Measurements from ENCODE around the gene PRPH2.
A peak's percentile ranks its signal among the peaks of the same experiment; 100 is the strongest.
"Not testable (repeated sequence)": the region's sequence is repeated elsewhere in the genome, so short reads cannot be mapped to it uniquely, and the experiment has no call there.

The PRPH2 gene

DNA sequence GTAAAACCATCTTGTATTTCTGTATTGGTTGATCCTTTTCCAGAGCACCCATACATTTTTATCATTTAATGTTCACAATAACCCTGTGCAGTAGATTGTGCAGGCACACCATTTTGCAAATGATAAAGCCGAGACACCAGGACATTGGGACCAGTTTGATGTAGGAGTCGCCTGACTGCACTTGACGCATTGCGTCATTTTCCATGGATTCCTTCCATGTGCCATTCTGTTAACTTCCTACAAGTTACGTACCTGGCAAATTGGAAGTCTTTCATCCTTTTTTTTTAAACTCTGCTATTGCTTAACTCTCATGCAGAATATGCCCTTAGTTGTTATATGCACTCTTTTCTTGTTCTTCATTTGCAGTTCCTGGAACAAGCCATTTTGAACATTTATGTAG is 43.0 kb downstream of the PRPH2 start:
- peaks cover 53% of the 10 kb centered on the region for H3K36me3 ChIP-seq (replicated peaks)
- H3K4me3 ChIP-seq = no peak overlapping the region
- in situ Hi-C loops (cut with MboI; ENCODE audit: low sequenced_read_pairs) = no loop called here

DNA sequence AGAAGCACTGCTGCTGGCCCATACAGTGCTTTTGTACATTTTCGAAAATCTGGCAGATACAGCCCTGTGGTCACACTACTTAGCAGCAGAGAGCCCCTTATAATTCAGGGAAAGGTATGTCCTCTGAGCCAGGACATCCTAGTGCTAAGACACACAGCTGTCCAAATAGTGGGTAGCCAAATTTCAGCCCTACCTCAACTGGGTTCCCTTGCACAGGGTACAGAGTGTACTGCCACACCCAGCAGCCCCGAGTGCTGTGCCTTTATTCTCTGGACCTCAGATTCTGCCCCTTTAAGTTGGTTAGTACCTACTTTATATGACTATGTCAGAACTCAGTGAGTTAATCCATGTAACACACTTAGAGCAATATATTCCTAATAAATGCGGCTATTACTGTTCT is 47.6 kb downstream of the PRPH2 start:
- Histone ChIP-seq H3K36me3 (replicated peaks) (peaks cover 50% of the 10 kb centered on the region), H3K9me3 (no peaks in the 10 kb centered on the region), H3K4me3 (no peak overlapping the region), H3K27me3 (ENCODE audit: low read depth) (no peaks in the 10 kb centered on the region), H3K4me1 (no peaks in the 10 kb centered on the region)
- in situ Hi-C loops (cut with MboI; ENCODE audit: low sequenced_read_pairs) = loop anchor here (5.0 kb wide), 1 partner anchor 43 kb away; no protein-coding TSS in a partner anchor
- no peak for DNase-seq (ENCODE audit: low spot score in 2 of 2)

More for the DNA sequence above, 43.0 kb downstream of the PRPH2 start:
- Histone ChIP-seq H3K4me1 (no peaks in the 10 kb centered on the region), H3K27me3 (ENCODE audit: low read depth) (no peaks in the 10 kb centered on the region), H3K9me3 (no peaks in the 10 kb centered on the region)
- DNase-seq (ENCODE audit: low spot score in 2 of 2) = no peak

DNA sequence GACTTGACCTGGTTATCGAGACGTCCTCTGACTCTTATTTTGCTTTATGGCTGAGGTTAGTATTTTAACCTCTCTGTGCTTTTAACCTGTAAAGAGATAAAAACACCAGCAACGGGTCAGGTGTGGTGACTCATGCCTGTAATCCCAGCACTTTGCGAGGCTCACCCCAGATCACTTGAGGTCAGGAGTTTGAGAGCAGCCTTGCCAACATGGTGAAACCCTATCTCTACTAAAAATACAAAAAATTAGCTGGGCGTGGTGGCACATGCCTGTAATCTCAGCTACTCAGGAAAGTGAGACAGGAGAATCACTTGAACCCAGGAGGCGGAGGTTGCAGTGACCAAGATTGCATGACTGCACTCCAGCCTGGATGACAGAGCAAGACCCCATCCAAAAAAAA is 48.0 kb downstream of the PRPH2 start:
- in situ Hi-C loops (cut with MboI; ENCODE audit: low sequenced_read_pairs) = loop anchor here (5.0 kb wide), 1 partner anchor 43 kb away; no protein-coding TSS in a partner anchor
- not testable (repeated sequence) for H3K4me3 ChIP-seq; DNase-seq (ENCODE audit: low spot score in 2 of 2); H3K27me3 ChIP-seq (ENCODE audit: low read depth); H3K4me1 ChIP-seq; H3K9me3 ChIP-seq
- peaks cover 47% of the 10 kb centered on the region for H3K36me3 ChIP-seq (replicated peaks)

DNA sequence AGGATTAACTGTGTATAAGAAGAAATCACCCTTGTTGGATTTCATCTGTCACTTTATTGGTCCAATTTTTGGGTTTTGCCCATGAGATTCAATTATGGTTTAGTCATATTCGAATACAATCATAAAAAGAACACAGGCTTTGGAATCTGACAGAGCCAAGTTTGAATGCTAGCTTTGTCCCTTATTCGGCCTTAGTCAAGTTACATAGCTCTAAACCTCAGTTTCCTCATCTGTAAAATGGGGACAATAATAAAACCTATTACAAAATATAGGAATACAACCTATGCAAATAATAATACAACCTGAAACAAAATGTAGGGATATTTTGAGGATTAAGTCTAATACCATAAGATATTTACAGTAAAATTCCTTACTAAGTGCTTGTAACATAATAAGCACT is 57.7 kb downstream of the PRPH2 start:
- Histone ChIP-seq H3K27me3 (ENCODE audit: low read depth) (no peaks in the 10 kb centered on the region), H3K4me1 (no peaks in the 10 kb centered on the region), H3K9me3 (no peaks in the 10 kb centered on the region), H3K36me3 (replicated peaks) (peaks cover 39% of the 10 kb centered on the region), H3K4me3 (no peak overlapping the region)
- in situ Hi-C loops (cut with MboI; ENCODE audit: low sequenced_read_pairs) = loop anchor here (5.0 kb wide), 1 partner anchor 213 kb away; the partner anchor contains the start of gene RPL7L1
- no peak for DNase-seq (ENCODE audit: low spot score in 2 of 2)

DNA sequence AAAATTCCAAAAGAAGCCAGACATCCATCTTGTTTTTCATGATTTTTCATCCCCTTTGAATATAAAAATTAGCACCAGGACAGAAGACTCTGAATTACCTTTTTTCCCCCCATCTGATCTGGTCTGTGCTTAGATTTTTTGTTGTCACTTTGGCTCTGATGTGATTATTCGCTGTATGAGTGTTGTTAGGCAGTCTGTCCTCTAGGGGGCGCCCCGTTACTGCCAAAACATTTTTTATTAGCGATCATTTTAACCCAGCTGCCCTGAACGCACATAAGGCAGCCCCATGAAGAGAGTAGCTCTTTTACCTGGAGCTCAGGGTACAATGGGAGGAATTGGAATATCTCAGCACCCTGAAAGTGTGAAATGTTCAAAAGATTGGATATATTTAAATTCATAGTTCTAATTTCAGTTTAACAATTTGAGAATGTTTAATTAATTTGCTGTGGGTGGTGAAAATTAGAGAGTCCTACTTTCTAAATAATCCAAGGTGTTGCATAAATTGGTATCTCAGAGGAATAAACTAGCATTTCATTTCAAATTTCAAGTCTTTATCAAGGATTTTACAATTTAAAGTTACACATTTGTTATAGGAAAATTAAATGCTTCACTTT is 60.8 kb downstream of the PRPH2 start:
- Histone ChIP-seq H3K27me3 (ENCODE audit: low read depth) (no peaks in the 10 kb centered on the region), H3K4me1 (peaks cover 2% of the 10 kb centered on the region), H3K9me3 (no peaks in the 10 kb centered on the region), H3K36me3 (replicated peaks) (peaks cover 48% of the 10 kb centered on the region), H3K4me3 (no peak overlapping the region)
- in situ Hi-C loops (cut with MboI; ENCODE audit: low sequenced_read_pairs) = loop anchor here (5.0 kb wide), 1 partner anchor 216 kb away; the partner anchor contains the start of gene RPL7L1
- peak; percentile 70 to 85 for DNase-seq (ENCODE audit: low spot score in 2 of 2)

DNA sequence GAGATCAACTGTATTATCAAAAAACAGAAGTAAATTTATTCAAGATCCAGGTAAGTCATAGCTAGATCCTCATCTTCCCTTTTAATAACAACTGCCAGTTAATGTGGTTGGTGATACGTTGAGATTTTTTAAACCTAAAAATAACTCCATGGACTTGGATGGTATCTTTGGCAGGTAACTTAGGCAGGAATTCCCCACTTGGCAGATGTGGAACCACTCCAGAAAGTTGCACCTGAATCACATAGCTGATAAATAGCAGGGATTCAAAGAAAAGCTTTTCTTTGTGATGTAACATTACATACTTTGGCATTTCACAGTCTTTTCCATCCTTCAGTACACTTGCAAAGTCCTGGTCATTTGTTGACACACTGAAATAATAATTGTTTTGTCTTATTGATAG is 62.6 kb downstream of the PRPH2 start:
- peaks cover 2% of the 10 kb centered on the region for H3K4me1 ChIP-seq
- H3K4me3 ChIP-seq = no peak overlapping the region
- in situ Hi-C loops (cut with MboI; ENCODE audit: low sequenced_read_pairs) = loop anchor here (5.0 kb wide), 1 partner anchor 217 kb away; the partner anchor contains the start of gene RPL7L1
- no peak for DNase-seq (ENCODE audit: low spot score in 2 of 2)
- peaks cover 37% of the 10 kb centered on the region for H3K36me3 ChIP-seq (replicated peaks)
- H3K9me3 ChIP-seq = no peaks in the 10 kb centered on the region
- no peaks in the 10 kb centered on the region for H3K27me3 ChIP-seq (ENCODE audit: low read depth)

DNA sequence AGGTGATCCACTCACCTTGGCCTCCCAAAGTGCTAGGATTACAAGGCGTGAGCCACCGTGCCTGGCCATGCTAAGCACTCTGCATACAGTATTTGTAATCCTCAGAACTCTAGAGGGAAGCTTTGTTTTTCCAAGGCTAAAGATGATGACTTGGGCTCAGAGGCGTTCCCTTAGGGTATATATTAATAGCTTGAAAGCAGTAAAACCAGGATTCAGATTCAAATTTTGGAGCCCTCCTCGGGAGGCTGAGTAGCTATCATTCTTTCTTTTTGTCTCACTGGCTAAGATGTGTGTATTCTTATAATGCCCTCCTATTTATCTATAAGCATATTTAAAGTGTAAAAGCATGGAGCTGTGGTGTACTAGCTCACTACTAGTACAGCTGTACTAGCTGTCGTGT is 68.5 kb downstream of the PRPH2 start:
- Histone ChIP-seq H3K9me3 (no peaks in the 10 kb centered on the region), H3K36me3 (replicated peaks) (peaks cover 18% of the 10 kb centered on the region)
- in situ Hi-C loops (cut with MboI; ENCODE audit: low sequenced_read_pairs) = no loop called here

DNA sequence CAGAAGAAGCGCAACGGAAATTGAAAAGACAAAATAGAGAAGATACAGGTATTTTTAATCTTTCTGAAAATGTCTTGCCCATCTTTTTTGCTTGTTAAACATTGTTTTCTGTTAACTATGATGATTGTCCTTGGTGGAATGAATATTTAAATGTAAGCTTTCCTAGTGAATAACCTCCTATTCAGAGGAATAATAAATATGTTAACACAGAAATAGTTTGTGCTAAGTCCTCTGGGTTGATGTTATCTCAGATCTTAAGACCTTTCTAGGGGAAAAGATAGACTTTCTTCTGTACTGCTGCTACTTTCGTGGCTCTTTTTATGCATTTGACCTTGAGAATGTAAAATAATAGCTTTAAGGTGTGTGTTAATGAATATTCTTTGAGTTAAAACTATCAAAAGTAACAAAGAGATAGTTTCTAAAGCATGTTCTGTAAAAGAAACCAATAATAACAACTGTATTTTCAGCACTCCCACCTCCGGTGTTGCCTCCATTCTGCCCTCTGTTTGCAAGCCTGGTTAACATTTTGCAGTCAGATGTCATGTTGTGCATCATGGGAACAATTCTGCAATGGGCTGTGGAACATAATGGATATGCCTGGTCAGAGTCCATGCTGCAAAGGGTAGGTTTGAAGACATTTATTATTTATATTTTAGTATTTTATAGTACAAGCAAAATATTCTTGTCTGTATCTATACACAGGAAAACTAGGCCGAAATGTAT is 70.2 kb downstream of the PRPH2 start:
- no peak overlapping the region for H3K4me3 ChIP-seq
- no peaks in the 10 kb centered on the region for H3K9me3 ChIP-seq
- in situ Hi-C loops (cut with MboI; ENCODE audit: low sequenced_read_pairs) = no loop called here
- peak; percentile 61 to 82 for DNase-seq (ENCODE audit: low spot score in 2 of 2)
- peaks cover 11% of the 10 kb centered on the region; the same call in 1 of the 2 replicates for H3K36me3 ChIP-seq (replicated peaks)
- peaks cover 21% of the 10 kb centered on the region for H3K4me1 ChIP-seq
- no peaks in the 10 kb centered on the region for H3K27me3 ChIP-seq (ENCODE audit: low read depth)

More for the DNA sequence above, 68.5 kb downstream of the PRPH2 start:
- Histone ChIP-seq H3K4me3 (no peak overlapping the region), H3K4me1 (peaks cover 23% of the 10 kb centered on the region), H3K27me3 (ENCODE audit: low read depth) (no peaks in the 10 kb centered on the region)
- DNase-seq (ENCODE audit: low spot score in 2 of 2) = peak; percentile 68 to 91

Measured in HAP-1 (cell line).